Measurements from ENCODE around the gene OR14J1. TPM values are rescaled to one million over a fixed set of nuclear protein-coding genes. Genes with fewer than 3 reads are reported as not detected.
"Not testable (repeated sequence)": the region's sequence is repeated elsewhere in the genome, so short reads cannot be mapped to it uniquely, and the experiment has no call there.

OR14J1 gene
- total and polyA plus RNA-seq, 4 donors, result 0.20 TPM; not detected in 3

- no peak overlapping the region for H3K9ac ChIP-seq (ENCODE audit: insufficient read depth in 1 of 2, low read length in 2 of 2)
- no peak for ATAC-seq (ENCODE audit: insufficient read depth, low FRiP score)
- no peak for DNase-seq
- no peaks in the 10 kb centered on the region for H3K9me3 ChIP-seq (ENCODE audit: control insufficient read depth in 4 of 4, insufficient read depth in 3 of 4, low read length in 3 of 4)
- peaks cover 0 to 3% (median 0%) of the 10 kb centered on the region in 3 donors for H3K27me3 ChIP-seq (ENCODE audit: control insufficient read depth in 3 of 3, insufficient read depth in 3 of 3, low read length in 2 of 3)
- 90 to 91% methylated on average over 2 of the region's 2 CpGs for WGBS, 2 donors
- no peak for TF ChIP-seq CTCF (IDR thresholded peaks at IDR 0.05; ENCODE audit: control extremely low read depth, extremely low read depth)
- no peak overlapping the region for H3K27ac ChIP-seq (ENCODE audit: low read depth in 1 of 2, low read length in 1 of 2)
- no peaks in the 10 kb centered on the region for H3K36me3 ChIP-seq (ENCODE audit: control insufficient read depth in 4 of 4, insufficient read depth in 4 of 4, low read length in 4 of 4)
- no peaks in the 10 kb centered on the region for H3K4me1 ChIP-seq (ENCODE audit: control insufficient read depth in 5 of 5, insufficient read depth in 5 of 5, low read length in 5 of 5)
- H3K4me3 ChIP-seq, result no peak overlapping the region
Measured at GRCh38 chr6:29319931-29320330, 18.4 kb downstream of the OR14J1 start.

- H3K9ac ChIP-seq (ENCODE audit: insufficient read depth in 1 of 2, low read length in 2 of 2); H3K9me3 ChIP-seq (ENCODE audit: control insufficient read depth in 4 of 4, insufficient read depth in 3 of 4, low read length in 3 of 4); H3K4me3 ChIP-seq; DNase-seq; H3K4me1 ChIP-seq (ENCODE audit: control insufficient read depth in 5 of 5, insufficient read depth in 5 of 5, low read length in 5 of 5); ATAC-seq (ENCODE audit: insufficient read depth, low FRiP score); H3K36me3 ChIP-seq (ENCODE audit: control insufficient read depth in 4 of 4, insufficient read depth in 4 of 4, low read length in 4 of 4); H3K27ac ChIP-seq (ENCODE audit: low read depth in 1 of 2, low read length in 1 of 2); H3K27me3 ChIP-seq (ENCODE audit: control insufficient read depth in 3 of 3, insufficient read depth in 3 of 3, low read length in 2 of 3): not testable (repeated sequence)
Measured at GRCh38 chr6:29323332-29323731, 21.8 kb downstream of the OR14J1 start.

GRCh38 chr6:29325777-29326176 lies 24.3 kb downstream of the OR14J1 start:
- no peak for ATAC-seq (ENCODE audit: insufficient read depth, low FRiP score)
- no peak for DNase-seq
- Histone ChIP-seq H3K27ac (ENCODE audit: low read depth in 1 of 2, low read length in 1 of 2) (no peak overlapping the region), H3K36me3 (ENCODE audit: control insufficient read depth in 4 of 4, insufficient read depth in 4 of 4, low read length in 4 of 4) (no peaks in the 10 kb centered on the region), H3K27me3 (ENCODE audit: control insufficient read depth in 3 of 3, insufficient read depth in 3 of 3, low read length in 2 of 3) (no peaks in the 10 kb centered on the region), H3K4me1 (ENCODE audit: control insufficient read depth in 5 of 5, insufficient read depth in 5 of 5, low read length in 5 of 5) (no peaks in the 10 kb centered on the region), H3K9me3 (ENCODE audit: control insufficient read depth in 4 of 4, insufficient read depth in 3 of 4, low read length in 3 of 4) (no peaks in the 10 kb centered on the region), H3K9ac (ENCODE audit: insufficient read depth in 1 of 2, low read length in 2 of 2) (no peak overlapping the region), H3K4me3 (no peak overlapping the region)
- WGBS, 2 donors, result 71 to 86% methylated on average over 4 of the region's 4 CpGs
- TF ChIP-seq CTCF (IDR thresholded peaks at IDR 0.05; ENCODE audit: control extremely low read depth, extremely low read depth), result no peak

- H3K9me3 ChIP-seq (ENCODE audit: control insufficient read depth in 4 of 4, insufficient read depth in 3 of 4, low read length in 3 of 4), result no peaks in the 10 kb centered on the region
- no peak overlapping the region for H3K9ac ChIP-seq (ENCODE audit: insufficient read depth in 1 of 2, low read length in 2 of 2)
- no peaks in the 10 kb centered on the region for H3K27me3 ChIP-seq (ENCODE audit: control insufficient read depth in 3 of 3, insufficient read depth in 3 of 3, low read length in 2 of 3)
- H3K27ac ChIP-seq (ENCODE audit: low read depth in 1 of 2, low read length in 1 of 2), result no peak overlapping the region
- ATAC-seq (ENCODE audit: insufficient read depth, low FRiP score), result no peak
- no peaks in the 10 kb centered on the region for H3K36me3 ChIP-seq (ENCODE audit: control insufficient read depth in 4 of 4, insufficient read depth in 4 of 4, low read length in 4 of 4)
- TF ChIP-seq CTCF (IDR thresholded peaks at IDR 0.05; ENCODE audit: control extremely low read depth, extremely low read depth), result no peak
- no peak overlapping the region for H3K4me3 ChIP-seq
- no peak for DNase-seq
- H3K4me1 ChIP-seq (ENCODE audit: control insufficient read depth in 5 of 5, insufficient read depth in 5 of 5, low read length in 5 of 5), result no peaks in the 10 kb centered on the region
Measured at GRCh38 chr6:29332676-29333075, 31.2 kb downstream of the OR14J1 start.
